Middle frontal gyrus (tissue), 1 donor: Measurements from ENCODE around the gene LDLRAD1.
"Not testable (repeated sequence)": the region's sequence is repeated elsewhere in the genome, so short reads cannot be mapped to it uniquely, and the experiment has no call there.

ENCODE experiments used
- DNase-seq: peaks from one replicate; pipeline ENCODE4 v3.0.0-alpha.2; 2015; ENCODE audit warnings: low spot score; ENCODE audit errors: extremely low spot score

LDLRAD1 gene

DNA sequence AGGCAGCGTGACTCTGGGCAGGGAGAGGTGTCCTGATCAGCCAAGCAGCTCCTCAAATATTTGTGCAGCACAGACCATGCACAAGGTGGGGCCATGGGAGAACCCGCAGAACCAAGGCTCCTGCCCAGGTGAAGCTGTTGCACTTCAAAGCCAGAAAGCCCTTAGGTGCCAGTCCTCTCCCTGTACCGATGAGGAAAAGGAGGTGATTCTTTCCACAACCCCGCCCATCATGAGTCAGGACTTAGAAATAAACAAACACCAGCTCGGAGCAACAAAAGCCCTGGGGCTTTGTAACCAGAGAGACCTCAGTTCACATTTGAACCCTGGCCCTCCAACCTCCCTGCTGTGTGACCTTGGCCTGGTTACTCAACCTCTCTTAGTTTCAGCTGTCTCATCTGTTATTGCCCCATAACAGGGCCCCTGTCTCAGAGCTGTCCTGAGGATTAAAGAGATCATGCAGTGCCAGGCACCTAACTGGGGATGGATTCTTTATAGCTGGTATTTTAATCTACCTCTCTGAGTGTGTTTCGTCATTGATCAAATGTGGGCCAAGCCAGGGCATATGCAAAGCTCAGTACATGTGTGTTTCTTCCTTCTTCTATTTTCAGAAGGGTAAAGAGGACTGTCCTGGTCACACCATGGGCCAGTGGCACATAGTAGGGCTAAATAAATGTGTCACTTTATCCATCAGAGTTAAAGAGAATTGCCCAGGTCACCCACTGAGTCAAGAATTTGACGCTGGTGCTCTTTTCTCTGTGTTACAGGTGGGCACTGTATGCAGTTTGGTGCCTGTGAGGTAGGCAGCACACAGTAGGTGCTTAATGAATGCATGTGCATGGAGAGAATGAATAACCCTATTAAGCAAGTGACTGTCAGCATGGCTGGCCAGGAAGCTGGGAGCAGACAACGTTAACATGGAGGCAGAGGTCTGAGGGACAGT lies 1.4 kb downstream of the LDLRAD1 start:
- DNase-seq, result no peak

DNA sequence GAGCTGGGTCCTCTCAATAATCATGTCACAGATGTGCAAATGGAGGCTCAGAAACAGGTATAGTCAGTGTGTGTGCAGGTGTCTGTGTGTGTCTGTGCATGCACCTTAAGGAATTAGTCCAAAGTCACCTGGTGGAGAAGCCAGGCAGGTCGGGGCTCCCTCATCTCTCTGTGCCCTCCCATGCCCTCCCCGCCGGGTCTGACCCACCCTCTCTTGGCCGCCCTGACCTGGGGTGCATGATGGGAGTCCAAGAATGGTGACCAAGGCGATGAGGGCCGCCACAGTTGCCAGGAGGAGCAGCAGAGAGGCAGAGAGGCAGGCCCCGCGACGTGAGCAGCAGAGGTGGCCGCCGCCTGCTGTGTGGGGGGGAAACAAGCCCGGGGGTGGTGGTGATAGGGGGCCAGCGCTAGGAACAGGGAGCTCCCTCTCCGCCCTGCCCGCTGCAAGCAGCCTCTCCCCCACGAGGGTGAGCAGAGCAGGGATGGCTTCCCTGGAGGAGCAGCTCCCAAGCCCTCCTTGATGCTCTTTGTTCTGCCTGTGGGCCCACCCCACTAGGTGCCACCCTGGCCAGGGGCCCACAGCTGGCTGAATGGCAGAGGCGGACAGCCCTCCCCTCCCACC lies 3.9 kb downstream of the LDLRAD1 start:
- no peak for DNase-seq

DNA sequence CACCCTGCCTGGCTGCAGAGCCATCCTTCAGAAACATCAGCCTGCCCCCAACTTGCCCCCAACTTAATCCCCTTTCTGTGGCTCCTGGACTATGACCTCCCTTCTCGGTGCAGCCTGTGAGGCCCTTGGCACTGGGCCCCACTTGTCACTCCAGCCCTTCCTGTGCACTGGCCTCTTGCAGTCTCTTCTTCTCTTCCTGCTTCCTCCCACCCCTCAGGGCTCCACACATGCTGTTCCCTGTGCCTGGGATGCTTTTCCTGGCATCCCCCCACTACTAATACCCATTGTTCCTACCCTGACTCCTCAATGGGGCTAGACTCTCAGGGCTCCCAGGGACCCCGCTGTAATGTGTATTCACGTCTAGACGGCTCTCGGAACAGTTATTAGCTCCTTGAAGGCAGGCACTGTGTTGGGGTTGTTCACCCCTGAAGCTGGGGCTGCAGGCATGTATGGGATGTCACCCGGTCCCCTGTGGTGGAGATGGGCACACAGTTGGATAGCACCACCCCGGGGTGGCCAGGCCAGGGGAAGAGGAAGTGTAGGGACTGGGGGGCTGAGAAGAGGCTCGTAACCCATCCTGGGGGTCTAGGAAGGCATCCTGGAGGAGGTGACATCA lies 4.5 kb downstream of the LDLRAD1 start:
- no peak for DNase-seq

DNA sequence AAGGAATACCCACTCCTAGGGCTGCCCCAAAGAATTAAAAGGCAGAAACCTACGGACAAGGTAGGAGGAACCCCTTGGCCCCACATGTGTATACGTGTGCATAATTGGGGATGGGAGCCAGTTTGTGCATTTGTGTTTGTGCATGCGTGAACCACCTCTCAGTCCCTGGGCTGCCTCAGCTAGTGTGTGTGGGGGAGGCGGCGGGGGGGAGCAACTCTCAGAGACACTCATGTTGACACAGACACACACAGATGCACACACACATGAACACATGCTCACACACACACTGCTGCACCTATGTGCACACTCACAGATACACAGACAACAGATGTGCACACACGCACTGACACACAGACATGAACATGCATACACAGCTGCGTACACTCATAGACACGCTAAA lies 5.1 kb downstream of the LDLRAD1 start:
- no peak for DNase-seq

DNA sequence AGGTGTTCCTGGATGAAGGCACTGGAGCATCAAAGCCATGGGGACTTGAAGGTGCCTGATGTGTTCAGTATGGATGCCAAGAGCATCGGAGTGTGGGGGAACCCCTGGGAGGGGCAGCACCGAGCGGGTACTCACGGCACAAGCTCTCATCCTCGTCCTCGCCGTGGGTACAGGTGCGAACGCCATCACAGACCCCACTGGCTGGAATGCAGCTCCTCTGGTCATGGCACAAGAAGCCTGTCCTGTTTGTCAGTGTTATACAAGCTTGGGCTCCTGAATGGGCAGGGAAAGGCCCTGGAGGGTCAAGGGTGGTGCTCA lies 6.0 kb downstream of the LDLRAD1 start:
- DNase-seq, result no peak

DNA sequence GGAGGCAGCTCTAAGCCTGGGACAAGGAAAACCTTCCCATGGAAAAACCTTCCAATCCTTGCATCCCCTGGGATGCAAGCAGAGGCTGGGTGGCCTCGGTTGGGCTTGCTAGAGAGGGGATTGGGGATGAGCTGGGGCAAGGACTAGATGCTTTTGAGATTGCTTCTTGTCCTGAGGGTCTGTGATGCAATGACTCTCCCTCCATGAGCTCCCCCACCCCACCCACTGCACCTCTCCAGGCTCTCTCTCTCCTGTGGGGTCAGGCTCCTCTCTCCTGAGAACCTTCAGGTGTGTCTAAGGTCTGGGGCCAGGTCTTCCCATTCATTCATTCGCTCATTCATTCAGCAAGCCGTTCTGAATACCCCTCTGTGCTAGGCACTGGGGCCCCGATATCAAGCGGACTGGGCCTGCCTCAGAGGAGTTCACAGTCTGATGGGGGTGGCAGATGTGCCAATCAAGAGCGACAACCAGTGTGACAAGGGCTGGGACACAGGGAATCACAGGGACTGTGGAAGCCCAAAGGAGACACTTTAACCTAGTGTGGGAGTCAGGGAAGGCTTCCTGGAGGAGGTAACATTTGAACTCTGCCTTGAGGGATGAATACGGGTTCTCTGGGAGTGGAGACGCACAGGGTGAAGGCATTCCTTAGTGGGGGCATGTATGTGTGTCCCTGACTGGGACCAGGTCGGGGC lies 6.5 kb downstream of the LDLRAD1 start:
- DNase-seq, result no peak

DNA sequence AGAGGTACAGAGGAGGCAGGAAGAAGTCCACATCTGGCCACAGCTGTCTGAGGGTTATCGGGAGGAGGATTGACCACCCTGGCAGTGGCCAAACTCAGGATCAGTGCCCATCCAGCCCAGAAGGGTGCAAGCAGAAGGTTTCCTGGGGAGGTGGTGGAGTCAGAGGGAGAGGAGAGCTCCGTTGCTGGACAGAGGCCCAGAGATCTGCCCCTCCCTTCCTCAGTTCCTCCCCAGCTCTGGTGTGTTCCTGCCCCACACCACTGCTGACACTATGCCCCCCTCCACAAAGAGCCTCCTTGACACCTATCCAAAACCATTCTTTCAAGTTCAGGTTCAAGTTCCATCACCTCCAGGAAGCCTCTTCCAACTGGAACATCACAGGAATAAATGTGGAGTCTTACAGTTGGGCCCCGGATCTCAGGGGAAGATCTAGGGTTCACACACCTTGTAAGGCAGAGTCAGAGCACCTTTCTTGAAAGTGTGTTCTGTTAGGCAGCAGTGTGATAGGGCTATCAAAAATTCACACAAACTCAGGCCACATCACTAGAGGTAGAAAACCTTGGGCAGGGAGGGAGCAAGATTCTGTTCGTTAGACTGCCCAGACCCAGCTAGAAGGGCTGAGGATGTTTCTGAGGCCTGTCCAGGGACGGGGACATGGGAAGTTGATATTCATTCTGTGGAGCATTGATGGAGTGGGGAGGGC lies 7.4 kb downstream of the LDLRAD1 start:
- no peak for DNase-seq

DNA sequence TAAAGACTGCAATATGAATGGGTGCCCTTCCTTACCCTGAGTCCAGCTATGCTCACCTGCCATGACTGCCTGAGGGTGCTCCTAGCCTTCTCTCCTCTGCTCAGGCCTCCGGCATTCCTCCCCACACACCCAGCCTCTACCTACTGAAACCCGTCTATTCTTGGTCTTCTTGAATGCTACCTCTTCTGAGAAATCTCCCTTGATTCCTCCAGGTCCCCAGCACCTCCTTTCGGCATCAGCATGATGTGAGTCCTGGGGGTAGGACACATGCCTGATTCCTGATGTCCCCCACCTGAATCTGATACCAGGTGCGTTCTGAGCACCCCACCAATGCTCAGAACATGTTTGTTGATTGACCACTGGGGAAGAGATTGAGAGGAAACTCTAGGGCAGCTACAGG lies 8.6 kb downstream of the LDLRAD1 start:
- no peak for DNase-seq

DNA sequence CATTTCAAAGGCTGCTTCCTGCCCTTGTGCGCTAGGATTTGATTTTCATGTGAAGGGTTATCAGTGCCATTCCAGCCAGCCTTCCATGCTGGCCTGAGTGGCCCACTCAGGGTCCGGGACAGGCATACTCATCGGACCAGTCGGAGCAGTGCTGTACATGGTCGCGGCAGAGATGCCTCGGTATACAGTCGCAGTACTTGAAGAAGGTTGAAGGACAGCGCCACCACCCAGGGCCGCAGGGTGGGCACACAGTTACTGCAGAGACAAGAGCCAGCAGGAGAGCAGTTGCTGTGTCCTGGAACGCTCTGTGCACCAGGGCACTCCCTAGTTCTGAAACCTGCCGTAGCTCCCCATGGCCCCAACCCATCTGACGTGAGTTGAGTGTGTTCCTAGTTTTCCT lies 9.1 kb downstream of the LDLRAD1 start:
- DNase-seq, result no peak

DNA sequence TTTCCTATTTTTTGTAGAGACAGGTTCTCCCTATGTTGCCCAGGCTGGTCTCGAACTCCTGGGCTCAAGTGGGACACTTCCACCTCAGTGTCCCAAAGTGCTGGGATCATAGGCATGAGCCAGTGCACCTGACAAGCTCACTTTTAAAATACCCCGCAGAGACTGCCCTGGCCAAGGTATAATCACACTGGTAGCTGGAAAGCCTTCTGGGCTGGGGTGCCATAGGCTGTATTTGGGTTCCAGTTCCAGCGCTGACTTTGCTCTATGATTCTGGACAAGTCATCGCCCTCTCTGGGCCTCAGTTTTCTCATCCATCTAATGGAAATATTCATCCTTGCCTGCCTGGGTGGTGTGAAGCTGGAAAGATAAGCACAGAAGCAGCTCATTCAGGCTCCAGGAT lies 10.4 kb downstream of the LDLRAD1 start:
- DNase-seq, result no peak

DNA sequence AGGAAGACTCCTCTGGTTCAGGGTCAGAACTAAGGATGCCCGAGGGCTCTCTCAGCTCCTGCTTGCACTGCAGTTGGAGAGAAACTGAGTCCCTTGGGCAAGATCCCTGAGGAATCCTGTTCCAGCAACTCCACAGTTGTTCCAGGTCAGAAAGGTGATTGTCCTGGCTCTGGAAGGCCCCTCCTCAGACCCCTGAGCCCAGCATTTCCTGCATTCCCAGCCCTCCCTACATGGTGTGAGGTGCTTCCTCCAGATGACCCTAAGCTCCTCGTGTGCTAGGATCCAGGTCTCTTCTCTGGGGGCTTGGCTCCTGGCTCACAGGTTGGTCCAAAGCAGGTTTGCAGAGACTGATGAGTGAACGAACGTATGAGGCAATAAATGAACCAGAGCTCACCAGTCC lies 11.5 kb downstream of the LDLRAD1 start:
- DNase-seq, result no peak

DNA sequence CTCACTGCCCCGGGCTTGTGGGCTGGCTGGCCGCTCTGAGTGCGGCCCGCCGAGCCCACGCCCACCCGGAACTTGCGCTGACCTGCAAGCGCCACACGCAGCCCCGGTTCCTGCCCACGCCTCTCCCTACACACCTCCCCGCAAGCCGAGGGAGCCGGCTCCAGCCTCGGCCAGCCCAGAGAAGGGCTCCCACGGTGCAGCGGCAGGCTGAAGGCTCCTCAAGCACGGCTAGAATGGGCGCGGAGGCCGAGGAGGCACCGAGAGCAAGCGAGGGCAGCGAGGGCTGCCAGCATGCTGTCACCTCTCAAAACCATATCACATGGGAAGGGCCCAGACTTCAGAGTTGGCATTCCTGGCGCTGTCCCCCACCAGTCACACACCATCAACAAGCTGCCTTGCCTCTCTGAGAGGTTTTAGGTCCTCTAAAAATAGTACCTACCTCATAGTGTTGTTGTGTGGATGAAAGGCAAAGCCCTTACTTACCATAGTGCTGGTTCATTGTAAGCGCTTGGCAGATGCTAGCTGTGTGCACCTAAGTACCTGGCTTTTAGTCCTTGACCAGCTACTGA lies 13.4 kb downstream of the LDLRAD1 start:
- DNase-seq, result no peak

DNA sequence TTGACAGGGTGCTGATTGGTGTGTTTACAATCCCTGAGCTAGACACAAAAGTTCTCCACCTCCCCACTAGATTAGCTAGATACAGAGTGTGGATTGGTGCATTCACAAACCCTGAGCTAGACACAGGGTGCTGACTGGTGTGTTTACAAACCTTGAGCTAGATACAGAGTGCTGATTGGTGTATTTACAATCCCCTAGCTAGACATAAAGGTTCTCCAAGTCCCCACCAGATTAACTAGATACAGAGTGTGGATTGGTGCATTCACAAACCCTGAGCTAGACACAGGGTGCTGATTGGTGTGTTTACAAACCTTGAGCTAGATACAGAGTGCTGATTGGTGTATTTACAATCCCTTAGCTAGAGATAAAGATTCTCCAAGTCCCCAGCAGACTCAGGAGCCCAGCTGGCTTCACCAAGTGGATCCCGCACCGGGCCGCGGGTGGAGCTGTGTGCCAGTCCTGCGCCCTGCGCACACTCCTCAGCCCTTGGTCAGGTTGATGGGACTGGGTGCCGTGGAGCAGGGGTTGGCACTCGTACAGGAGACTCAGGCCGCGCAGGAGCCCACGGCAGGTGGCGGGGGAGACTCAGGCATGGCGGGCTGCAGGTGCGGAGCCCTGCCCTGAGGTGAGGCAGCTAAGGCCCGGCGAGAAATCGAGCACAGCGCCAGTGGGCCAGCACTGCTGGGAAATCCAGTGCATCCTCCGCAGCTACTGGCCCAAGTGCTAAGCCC lies 14.1 kb downstream of the LDLRAD1 start:
- not testable (repeated sequence) for DNase-seq

DNA sequence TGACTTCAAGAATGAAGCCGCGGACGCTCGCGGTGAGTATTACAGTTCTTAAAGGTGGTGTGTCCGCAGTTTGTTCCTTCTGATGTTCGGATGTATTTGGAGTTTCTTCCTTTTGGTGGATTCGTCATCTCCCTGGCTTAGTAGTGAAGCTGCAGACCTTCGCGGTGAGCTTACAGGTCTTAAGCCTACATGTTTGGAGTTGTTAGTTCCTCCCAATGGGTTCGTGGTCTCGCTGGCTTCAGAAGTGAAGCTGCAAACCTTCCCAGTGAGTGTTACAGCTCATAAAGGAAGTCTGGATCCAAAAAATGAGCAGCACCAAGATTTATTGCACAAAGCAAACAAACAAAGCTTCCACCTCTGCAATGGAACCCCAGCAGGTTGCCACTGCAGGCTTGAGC lies 14.7 kb downstream of the LDLRAD1 start:
- no peak for DNase-seq

DNA sequence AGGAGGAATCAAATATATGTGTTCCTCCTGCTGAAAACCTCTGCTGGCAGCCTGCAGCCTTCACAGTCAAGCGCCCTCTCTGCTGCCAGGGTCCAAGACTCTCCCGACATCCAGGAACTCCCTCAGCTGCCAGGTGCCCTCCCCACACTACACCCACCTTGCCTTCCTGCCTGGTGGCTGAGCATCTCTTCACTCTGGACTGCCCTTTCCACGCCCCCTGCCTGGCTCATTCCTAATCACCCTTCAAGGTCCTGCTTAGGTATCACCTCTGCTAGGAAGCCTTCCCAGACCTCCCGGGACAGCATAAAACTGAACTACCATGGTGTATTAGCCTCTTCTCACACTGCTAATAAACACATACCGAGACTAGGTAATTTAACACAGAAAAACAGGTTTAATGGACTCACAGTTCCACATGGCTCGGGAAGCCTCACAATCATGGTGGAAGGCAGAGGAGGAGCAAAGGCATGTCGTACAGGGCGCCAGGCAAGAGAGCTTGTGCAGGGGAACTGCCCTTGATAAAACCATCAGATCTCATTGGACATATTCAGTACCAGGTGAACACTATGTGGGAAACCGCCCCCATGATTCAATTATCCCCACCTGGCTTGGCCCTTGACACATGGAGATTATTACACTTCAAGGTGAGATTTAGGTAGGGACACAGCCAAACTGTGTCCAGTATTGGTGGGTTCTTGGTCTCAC lies 15.3 kb downstream of the LDLRAD1 start:
- DNase-seq, result no peak

DNA sequence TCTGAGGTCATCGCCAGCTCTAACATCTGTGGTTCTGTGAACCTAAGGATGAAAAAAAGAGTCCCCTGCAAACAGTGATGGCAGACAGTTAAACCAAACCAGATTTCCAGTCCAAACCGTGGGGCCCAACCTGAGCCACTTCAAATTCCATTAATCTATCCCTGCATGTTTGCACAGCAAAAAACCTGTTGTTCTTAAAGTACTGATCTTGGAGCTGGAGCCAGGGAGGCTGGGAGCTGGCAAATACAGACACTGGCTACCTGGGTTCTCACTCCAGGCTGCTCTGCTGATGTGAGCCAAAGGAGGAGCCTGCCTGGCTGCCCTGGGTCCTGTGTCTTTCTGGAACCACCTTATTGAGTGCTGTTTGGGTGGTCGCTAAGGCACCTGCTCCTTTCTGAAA lies 16.4 kb downstream of the LDLRAD1 start:
- DNase-seq, result no peak

DNA sequence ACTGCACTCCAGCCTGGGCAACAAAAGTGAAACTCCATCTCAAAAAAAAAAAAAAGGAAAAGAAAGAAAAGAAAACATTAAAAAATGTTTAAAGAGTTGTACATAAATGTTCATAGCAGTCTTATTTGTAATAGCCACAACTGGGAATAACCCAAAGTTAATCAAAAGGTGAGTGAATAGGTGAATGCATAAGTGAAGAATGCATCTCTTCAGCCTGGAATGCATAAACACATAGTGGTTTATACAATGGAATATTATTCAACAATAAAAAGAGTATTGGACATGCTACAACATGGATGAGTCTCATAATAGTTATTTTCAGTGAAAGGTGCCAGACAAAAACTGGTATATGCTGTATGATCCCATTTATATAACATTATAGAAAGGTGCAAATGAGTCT lies 18.1 kb downstream of the LDLRAD1 start:
- no peak for DNase-seq

DNA sequence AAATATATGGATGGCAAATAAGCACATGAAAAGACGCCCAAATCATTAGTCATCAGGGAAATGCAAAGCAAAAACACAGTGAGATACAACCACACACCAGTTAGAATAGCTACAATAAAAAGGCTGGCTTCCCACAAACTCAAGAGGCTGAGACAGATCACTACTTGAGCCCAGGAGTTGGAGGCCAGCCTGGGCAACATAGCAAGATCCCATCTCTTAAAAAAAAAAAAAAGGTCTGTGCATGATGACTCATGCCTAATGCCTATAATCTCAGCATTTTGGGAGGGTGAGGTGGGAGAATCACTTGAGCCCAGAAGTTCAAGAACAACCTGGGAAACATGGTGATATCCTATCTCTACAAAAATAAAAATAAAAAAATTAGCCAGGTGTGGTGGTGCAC lies 19.8 kb downstream of the LDLRAD1 start:
- no peak for DNase-seq

DNA sequence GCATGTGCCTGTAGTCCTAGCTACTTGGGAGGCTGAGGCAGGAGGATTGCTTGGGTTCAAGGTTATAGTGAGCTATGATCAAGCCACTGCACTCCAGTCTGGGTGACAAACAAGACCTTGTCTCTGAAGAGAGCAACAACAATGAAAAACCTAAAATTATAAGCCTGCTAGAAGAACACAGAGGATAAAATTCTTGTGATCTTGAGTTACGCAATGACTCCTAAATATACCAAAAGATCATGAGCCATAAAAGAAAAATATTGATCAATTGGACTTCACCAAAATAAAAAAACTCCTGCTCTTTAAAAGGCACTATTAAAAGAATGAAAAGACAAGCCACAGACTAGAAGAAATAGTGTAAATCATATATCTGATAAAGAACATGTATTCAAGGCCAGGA lies 22.3 kb downstream of the LDLRAD1 start:
- no peak for DNase-seq

DNA sequence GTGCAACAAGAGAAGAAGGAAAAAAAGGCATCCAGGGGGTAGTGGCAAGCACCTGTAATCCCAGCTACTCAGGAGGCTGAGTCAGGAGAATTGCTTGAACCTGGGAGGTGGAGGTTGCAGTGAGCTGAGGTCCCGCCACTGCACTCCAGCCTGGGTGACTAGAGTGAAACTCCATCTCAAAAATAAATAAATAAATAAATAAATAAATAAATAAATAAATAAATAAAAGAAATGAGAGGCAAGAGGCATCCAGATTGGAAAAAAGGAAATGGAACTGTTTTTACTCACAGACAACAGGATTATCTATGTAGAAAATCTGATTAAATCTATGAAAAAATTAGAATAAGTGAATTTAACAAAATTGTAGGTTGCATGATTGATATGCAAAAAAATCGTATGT lies 23.5 kb downstream of the LDLRAD1 start:
- not testable (repeated sequence) for DNase-seq
